ENCODE data around the gene RPS6KA3.
A peak's percentile ranks its signal among the peaks of the same experiment; 100 is the strongest.
"Not testable (repeated sequence)": the region's sequence is repeated elsewhere in the genome, so short reads cannot be mapped to it uniquely, and the experiment has no call there.

GRCh38 chrX:20127440-20127839 is 139.3 kb downstream of the RPS6KA3 start:
- peak; percentile 17 for TF ChIP-seq CTCF (IDR thresholded peaks at IDR 0.05)
- TF ChIP-seq EZH2 (IDR thresholded peaks at IDR 0.05; ENCODE audit: borderline replicate concordance, insufficient read depth, low read depth, low read length, poor library complexity, severe bottlenecking): not testable (repeated sequence)
